ENCODE measurements around the gene PCDH7.

- TF ChIP-seq CTCF (conservative IDR thresholded peaks at IDR 0.05; ENCODE audit: low read depth in 2 of 2) (no peak), EZH2 (IDR thresholded peaks at IDR 0.05; ENCODE audit: low read depth, unreplicated experiment) (no peak), REST (IDR thresholded peaks at IDR 0.05; ENCODE audit: unreplicated experiment) (no peak), POLR2AphosphoS5 (IDR thresholded peaks at IDR 0.05; ENCODE audit: low read depth) (no peak), EZH2phosphoT487 (IDR thresholded peaks at IDR 0.05; ENCODE audit: unreplicated experiment) (no peak), CREB1 (CRISPR knock-in tag; IDR thresholded peaks at IDR 0.05; ENCODE audit: low read depth) (no peak), ETS1 (IDR thresholded peaks at IDR 0.05) (no peak), ZNF331 (CRISPR knock-in tag; IDR thresholded peaks at IDR 0.05; ENCODE audit: low read depth) (no peak), JUNB (IDR thresholded peaks at IDR 0.05; ENCODE audit: unreplicated experiment) (no peak), ZNF114 (CRISPR knock-in tag; IDR thresholded peaks at IDR 0.05) (no peak), NANOG (IDR thresholded peaks at IDR 0.05; ENCODE audit: borderline replicate concordance) (no peak), STAT1 (IDR thresholded peaks at IDR 0.05; ENCODE audit: unreplicated experiment) (no peak)
Measured at GRCh38 chr4:30744957-30745640, 24.9 kb downstream of the PCDH7 start.
